Urinary bladder (tissue), 4 donors: ENCODE results near the gene MAP3K5. TPM values are rescaled to one million over a fixed set of nuclear protein-coding genes. Genes with fewer than 3 reads are reported as not detected.
A peak's percentile ranks its signal among the peaks of the same experiment; 100 is the strongest.

ENCODE experiments used
- DNase-seq: peaks from one replicate; pipeline ENCODE4 v3.0.0-alpha.2; 2015; ENCODE audit errors: extremely low spot score
- H3K27ac ChIP-seq: one replicate; pipeline ENCODE4 v1.5.1; 2013; ENCODE audit warnings: low read depth, mild to moderate bottlenecking, moderate library complexity
- H3K36me3 ChIP-seq: one replicate; pipeline ENCODE4 v1.6.1; 2013; ENCODE audit warnings: mild to moderate bottlenecking, moderate library complexity; ENCODE audit not compliant: insufficient read depth
- H3K4me1 ChIP-seq: one replicate; pipeline ENCODE4 v1.6.1; 2013; ENCODE audit warnings: mild to moderate bottlenecking, moderate library complexity; ENCODE audit not compliant: insufficient read depth
- H3K4me3 ChIP-seq: one replicate; pipeline ENCODE4 v1.5.1; 2013; ENCODE audit warnings: low read depth, low read length
- WGBS: extraction: QIAGEN DNeasy Blood & Tissue Kit; methylation state at CpG from one replicate; pipeline ENCODE4 v1.1.7; 2013; 5-methylcytosine and 5-hydroxymethylcytosine counted together
- polyA plus RNA-seq: library from polyadenylated mRNA; stranded (reverse); fragments of 200-250 nt; gene quantifications from one replicate; pipeline ENCODE4 v1.2.3, GENCODE V29; 2013
- total RNA-seq: library from RNA; depleted of rRNA; stranded (reverse); fragments of >200 nt; gene quantifications from one replicate; pipeline ENCODE4 v1.2.3, GENCODE V29; 2014
- donor health status: healthy with polysubstance abuse.
- donor health status: healthy.

Gene MAP3K5
- total and polyA plus RNA-seq, 2 donors, result 11.3 to 19.4 TPM

GRCh38 chr6:136563386-136564152, 228.7 kb downstream of the MAP3K5 start:
- Histone ChIP-seq H3K36me3 (peaks cover 3% of the 10 kb centered on the region), H3K4me3 (no peak overlapping the region), H3K4me1 (no peaks in the 10 kb centered on the region), H3K27ac (no peak overlapping the region)
- DNase-seq, result no peak
- WGBS, result 80% methylated on average over 6 of the region's 6 CpGs

- 76% methylated on average over 2 of the region's 2 CpGs for WGBS
- Histone ChIP-seq H3K27ac (no peak overlapping the region), H3K36me3 (peaks cover 4% of the 10 kb centered on the region), H3K4me1 (no peaks in the 10 kb centered on the region), H3K4me3 (no peak overlapping the region)
- DNase-seq, result no peak
These were observed 230.1 kb downstream of the MAP3K5 start for GRCh38 chr6:136562211-136562610.

GRCh38 chr6:136553166-136553787, 239.0 kb downstream of the MAP3K5 start:
- Histone ChIP-seq H3K4me3 (no peak overlapping the region), H3K27ac (no peak overlapping the region), H3K4me1 (no peaks in the 10 kb centered on the region), H3K36me3 (peaks cover 1% of the 10 kb centered on the region)
- no peak for DNase-seq
- WGBS, result 75% methylated on average over 5 of the region's 5 CpGs

GRCh38 chr6:136552054-136552453, 240.2 kb downstream of the MAP3K5 start:
- Histone ChIP-seq H3K4me1 (no peaks in the 10 kb centered on the region), H3K4me3 (no peak overlapping the region), H3K36me3 (no peaks in the 10 kb centered on the region), H3K27ac (no peak overlapping the region)
- 75% methylated on average over 4 of the region's 4 CpGs for WGBS
- no peak for DNase-seq

- Histone ChIP-seq H3K4me1 (no peaks in the 10 kb centered on the region), H3K4me3 (no peak overlapping the region), H3K27ac (no peak overlapping the region), H3K36me3 (no peaks in the 10 kb centered on the region)
- no peak for DNase-seq
- WGBS, result 60% methylated on average over 8 of the region's 8 CpGs
These were observed 241.2 kb downstream of the MAP3K5 start for GRCh38 chr6:136551103-136551502.

- 1% methylated on average over 79 of the region's 79 CpGs for WGBS
- H3K4me1 ChIP-seq, result no peaks in the 10 kb centered on the region
- no peak for DNase-seq
- H3K4me3 ChIP-seq, result peak within 1 kb of the TSS; percentile 67
- no peaks in the 10 kb centered on the region for H3K36me3 ChIP-seq
- peak within 1 kb of the TSS; percentile 27 for H3K27ac ChIP-seq
These were observed 241.8 kb downstream of the MAP3K5 start, which contains the start of gene MAP7 for GRCh38 chr6:136550330-136551071. MAP7 (minus strand) TSS chr6:136550422; CDS start chr6:136550408, 14 bp downstream.

GRCh38 chr6:136550045-136550329, 242.3 kb downstream of the MAP3K5 start:
- Histone ChIP-seq H3K36me3 (no peaks in the 10 kb centered on the region), H3K27ac (peak overlapping the region; percentile 27), H3K4me1 (no peaks in the 10 kb centered on the region), H3K4me3 (peak overlapping the region; percentile 67)
- WGBS, result 1% methylated on average over 46 of the region's 46 CpGs
- no peak for DNase-seq

GRCh38 chr6:136549300-136550044, 242.8 kb downstream of the MAP3K5 start:
- H3K4me1 ChIP-seq, result no peaks in the 10 kb centered on the region
- H3K36me3 ChIP-seq, result no peaks in the 10 kb centered on the region
- peak overlapping the region; percentile 27 for H3K27ac ChIP-seq
- DNase-seq, result no peak
- H3K4me3 ChIP-seq, result peak overlapping the region; percentile 67
- WGBS, result 2% methylated on average over 42 of the region's 42 CpGs

GRCh38 chr6:136548582-136549299, 243.5 kb downstream of the MAP3K5 start:
- no peak for DNase-seq
- Histone ChIP-seq H3K4me1 (no peaks in the 10 kb centered on the region), H3K4me3 (no peak overlapping the region), H3K27ac (no peak overlapping the region), H3K36me3 (no peaks in the 10 kb centered on the region)
- 65% methylated on average over 14 of the region's 14 CpGs for WGBS

- no peak for DNase-seq
- Histone ChIP-seq H3K27ac (no peak overlapping the region), H3K4me1 (no peaks in the 10 kb centered on the region), H3K36me3 (no peaks in the 10 kb centered on the region), H3K4me3 (no peak overlapping the region)
- 72% methylated on average over 1 of the region's 1 CpG for WGBS
These were observed 244.4 kb downstream of the MAP3K5 start for GRCh38 chr6:136547871-136548270.

GRCh38 chr6:136547336-136547735, 244.9 kb downstream of the MAP3K5 start:
- Histone ChIP-seq H3K36me3 (no peaks in the 10 kb centered on the region), H3K4me1 (no peaks in the 10 kb centered on the region), H3K27ac (no peak overlapping the region), H3K4me3 (no peak overlapping the region)
- no peak for DNase-seq
- 41% methylated on average over 4 of the region's 4 CpGs for WGBS

- 71% methylated on average over 1 of the region's 1 CpG for WGBS
- H3K27ac ChIP-seq, result no peak overlapping the region
- H3K36me3 ChIP-seq, result no peaks in the 10 kb centered on the region
- no peak for DNase-seq
- H3K4me3 ChIP-seq, result no peak overlapping the region
- no peaks in the 10 kb centered on the region for H3K4me1 ChIP-seq
These were observed 245.9 kb downstream of the MAP3K5 start for GRCh38 chr6:136546331-136546730.

- WGBS, result 22% methylated on average over 1 of the region's 1 CpG
- Histone ChIP-seq H3K27ac (no peak overlapping the region), H3K4me3 (no peak overlapping the region), H3K4me1 (no peaks in the 10 kb centered on the region), H3K36me3 (no peaks in the 10 kb centered on the region)
- DNase-seq, result no peak
These were observed 248.0 kb downstream of the MAP3K5 start for GRCh38 chr6:136544326-136544725.
